HG02678 (cell line): ENCODE results near the gene ZNF664.

ENCODE experiments used
- ATAC-seq: cut with Tn5 transposase; IDR thresholded peaks from one replicate; pipeline ENCODE4 v1.9.1; 2021; ENCODE audit warnings: mild to moderate bottlenecking, moderate library complexity; ENCODE audit not compliant: unreplicated experiment

The ZNF664 gene

DNA sequence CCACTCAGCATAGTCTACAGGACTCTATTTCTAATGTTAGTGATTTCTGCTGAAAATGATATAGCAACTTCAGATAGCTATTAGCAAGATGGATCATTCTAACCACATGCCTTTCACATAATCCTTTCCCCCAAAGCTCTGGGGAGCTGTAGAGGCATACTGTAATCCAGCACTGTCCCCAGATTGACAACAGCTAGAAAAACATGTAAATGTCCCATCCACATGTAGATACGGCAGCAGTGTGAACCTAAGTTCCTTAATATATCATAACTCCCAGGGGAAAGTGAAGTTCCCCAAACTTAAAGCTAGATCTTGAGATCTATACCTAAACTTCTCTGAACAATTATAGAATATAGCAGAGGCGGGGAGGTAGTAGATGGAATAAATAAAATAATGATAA lies 14.0 kb downstream of the ZNF664 start:
- no peak for ATAC-seq

DNA sequence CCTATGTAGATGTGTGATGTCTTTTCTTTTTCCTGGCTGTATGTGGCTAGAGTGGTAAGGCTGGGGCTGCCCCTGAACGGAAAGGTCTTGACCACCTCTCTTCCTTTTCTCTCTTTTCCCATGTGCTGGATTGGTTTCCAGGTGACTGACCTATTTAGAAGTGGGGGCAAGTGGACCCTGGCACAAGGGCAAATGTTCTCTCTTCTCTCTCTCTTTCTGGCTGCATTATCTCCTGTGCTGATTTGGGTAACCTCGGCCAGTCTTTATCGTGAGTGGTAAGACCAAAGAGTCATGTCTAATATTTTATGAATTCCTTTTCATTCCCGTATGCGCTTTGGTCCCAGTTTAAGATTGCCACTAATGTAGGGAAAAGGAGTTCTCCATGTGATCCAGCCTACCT lies 16.2 kb downstream of the ZNF664 start:
- no peak for ATAC-seq

DNA sequence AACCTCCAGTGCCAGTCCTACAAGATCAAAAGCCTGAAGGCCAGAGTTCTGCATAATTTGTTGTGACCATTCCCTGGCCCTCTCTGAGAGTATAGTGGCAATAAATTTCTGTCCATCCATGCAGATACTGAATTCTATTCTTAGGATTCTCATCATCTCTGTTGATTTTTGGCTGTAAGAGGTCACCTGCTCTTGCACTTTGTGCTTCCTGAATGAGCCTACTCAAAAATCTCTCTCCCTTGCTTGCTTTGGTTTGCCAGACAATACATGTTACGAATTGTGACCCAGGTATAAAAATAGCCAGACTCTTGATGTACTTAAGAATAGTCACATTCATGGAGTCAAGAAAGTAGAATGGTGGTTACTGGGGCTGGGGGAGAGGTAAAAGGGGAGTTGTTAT lies 16.7 kb downstream of the ZNF664 start:
- no peak for ATAC-seq

DNA sequence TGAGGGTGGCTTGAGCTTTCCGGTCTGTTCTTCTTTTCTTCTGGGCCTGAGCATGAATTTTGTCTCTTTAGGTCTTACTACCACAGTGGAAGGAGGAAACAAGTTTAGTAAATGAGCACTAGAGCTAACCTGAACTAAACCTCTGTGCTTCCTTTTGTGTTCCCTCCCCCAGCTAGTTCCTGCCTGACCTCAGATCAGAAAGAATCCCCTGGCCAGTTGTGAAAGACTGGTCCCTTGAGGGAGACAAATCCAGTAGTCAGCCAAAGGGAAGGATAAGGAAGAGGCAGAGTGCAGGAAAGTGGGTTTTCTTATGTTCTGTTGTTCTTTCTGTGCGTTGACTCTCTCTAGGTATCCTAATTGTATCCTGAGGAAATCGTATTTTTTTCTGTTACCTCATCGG lies 17.5 kb downstream of the ZNF664 start:
- no peak for ATAC-seq

DNA sequence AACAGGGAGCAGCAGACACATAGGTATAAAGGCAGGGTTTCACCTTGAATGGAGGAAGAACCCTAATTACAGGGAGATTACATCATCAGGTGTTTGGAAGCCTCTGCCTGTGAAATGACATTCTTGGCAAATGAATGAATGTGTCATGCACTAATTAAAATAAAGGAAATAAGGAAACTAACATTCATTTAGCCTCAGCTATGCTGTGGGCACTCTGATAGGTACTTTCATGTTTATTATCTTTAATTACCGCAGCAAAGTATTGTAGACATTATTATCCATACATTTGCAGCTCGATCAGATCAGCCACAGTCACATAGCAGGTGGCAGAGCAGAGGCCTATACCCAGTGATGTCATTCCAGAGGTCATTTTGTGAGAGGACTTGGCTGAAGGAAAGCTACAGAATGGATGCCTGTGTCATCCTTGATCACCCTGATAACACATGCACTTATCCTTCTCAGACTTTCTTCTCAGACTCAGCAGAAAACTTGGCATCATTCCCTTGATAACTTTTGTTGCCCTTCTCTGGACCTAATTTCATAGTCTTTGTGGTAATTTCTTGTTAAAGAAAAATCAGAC lies 18.4 kb downstream of the ZNF664 start:
- ATAC-seq, result no peak

DNA sequence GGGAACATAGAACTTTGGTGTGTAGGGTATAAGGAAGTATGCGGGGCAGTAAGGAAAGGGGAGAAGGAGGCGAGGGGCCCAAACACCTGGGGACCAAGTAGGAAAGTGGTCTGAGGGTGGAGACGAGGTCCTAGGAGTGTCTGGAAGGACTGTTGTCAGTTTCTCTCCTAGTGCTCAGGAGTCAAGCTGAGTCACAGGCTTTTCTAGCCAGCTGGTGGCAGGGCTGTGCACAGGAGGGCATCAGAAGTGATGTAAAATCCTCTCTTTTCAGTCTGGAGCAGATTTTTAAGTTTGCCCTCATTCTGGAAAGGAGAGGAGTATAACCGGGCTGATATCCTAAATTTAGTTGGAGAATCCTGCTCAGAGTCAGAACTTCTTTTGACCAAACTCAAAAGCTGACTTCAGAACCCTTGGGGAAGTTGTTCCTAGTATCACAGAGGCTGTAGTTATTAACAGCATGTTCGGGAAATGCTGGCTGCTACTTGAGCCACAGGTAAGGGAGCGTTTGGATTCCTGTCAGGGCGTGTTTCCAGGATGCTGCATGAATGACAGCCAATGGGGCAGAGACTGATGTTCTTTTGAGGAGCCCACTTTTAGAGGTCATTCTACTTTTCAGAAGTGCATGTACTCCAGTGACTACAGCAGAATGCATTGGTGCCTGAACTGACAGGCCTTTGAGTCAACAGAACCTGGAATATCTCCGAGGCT lies 19.3 kb downstream of the ZNF664 start:
- ATAC-seq, result no peak

DNA sequence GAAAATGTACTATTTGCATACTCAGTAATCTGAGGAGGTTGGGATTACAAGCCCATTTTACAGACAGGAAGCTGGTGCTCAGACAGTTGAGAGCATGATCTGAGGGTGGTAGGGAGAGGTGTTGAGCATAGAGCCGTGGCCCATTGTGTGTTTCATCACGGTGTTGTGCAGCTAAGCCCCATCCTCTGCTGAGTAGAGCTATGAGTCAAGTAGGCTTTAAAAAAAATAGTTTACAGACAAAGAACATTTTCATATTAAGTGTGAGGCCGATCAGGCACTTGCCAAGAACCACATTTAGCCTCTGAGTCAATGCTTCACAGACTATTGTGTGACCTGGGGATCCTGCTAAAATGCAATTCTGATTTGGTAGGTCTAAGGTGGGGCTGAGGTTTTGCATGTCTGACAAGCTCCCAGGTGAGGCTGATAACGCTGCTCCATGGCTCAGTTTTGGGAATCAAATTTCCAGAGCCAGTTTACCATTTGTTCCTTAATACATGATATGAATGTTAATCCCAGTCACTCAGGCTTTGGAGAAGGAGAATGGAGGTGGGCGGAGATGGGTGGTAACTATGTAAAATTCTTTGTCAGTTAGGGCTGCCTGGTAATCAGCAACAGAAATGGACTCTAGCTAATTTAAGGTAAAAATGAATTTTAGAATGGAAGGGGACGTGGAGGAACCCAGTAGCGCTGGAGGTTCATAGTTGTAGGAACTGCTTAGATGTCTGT lies 22.2 kb downstream of the ZNF664 start:
- ATAC-seq, result no peak

DNA sequence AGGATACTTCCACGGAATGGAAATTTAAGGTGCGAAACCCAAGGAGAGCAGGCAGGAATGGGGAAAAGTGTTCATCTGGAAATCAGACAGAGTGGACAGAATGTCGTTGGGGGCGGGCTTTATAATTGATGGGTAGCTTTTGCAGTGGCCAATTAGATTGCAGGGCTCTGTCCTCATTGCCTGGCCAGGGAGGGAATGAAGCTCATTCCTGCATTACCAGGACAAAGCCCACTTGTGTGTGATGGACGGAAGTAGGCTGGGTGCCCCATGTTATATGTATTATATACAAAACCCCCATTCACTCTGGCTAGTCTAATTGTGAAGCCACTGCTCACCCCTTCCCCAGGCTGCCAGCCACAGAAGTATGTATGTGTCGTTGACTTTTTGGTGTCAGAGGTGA lies 23.6 kb downstream of the ZNF664 start:
- ATAC-seq, result no peak

DNA sequence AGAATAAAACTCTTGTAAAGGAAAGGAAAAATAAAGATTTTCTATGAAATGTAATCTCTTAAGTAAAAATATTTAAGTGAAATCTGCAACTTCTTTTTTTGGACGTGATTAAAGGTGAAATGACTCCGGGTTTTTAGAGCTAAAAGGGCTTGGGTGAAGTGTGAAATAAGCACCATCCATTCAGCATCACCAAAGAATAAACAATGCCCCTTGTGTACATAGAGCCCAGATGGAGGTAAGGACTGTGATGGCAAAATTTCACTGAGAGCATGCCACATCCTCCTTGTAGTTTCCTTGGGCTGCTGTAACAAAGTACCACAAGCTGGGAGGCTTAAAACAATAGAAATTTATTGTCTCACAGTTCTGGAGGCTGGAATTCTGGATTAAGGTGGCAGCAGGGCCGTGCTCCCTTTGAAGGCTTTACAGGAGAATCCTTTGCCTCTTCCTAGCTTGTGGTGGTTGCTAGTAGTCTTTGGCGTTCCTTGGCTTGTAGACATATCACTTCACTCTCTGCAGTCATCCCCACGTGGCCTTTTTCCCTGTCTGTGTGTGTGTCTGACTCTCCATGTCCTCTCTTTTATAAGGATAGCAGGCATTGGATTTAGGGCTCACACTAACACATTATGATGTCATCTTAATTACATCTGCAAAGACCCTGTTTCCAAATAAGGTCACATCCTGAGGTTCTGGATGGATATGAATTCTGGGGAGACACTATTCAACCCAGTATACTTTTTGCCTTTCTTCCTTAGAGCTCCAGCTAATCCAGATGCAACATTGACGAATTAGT lies 24.2 kb downstream of the ZNF664 start:
- ATAC-seq, result no peak

DNA sequence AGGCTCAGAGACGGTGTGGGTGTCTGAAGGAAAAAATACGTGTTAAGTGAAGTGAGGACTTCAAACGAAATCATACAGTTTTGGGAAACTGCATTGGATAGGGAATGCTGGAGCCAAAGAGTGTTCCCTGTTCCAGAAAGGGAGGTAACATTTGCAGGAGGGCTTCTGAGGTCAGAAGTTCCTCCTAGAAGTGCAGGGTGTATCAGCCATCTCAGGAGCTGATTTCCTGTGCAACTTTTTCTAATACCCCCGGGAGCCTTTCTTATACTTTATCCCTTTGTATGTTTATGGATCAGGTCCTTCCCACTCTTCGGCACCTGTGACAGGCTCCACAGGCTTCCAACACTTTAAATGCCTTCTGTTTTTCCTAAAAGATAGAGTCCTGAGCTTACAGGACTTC lies 24.9 kb downstream of the ZNF664 start:
- no peak for ATAC-seq

DNA sequence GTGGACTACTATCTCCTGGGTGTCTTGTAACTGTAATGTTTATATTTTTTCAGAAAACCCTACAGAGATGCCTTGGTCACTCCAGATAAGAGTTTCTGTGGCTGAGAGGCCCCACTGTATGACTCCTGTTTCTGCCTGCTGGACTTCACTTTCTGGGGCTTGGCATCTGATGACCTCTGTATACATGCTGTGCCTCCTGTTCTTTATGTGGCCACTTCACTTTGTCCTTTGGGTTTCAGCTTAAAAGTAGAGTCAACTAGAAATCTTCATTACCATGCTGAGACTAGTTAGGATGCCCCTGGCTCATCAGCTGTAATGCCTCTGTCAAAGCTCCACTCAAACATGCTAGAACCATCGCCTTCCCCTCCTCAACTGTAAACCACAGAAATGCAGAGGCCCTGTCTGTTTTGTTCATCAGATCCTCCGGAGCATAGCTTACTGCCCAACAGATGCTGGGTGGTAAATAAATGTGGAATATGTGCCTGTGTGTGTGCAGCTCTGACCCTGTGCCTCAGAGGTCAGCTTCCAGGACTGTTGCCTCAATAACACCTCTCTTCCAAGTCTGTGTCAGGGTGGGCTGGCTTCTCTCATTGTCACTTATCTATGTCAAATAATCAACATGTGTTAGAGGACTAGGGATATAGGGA lies 25.5 kb downstream of the ZNF664 start:
- no peak for ATAC-seq

DNA sequence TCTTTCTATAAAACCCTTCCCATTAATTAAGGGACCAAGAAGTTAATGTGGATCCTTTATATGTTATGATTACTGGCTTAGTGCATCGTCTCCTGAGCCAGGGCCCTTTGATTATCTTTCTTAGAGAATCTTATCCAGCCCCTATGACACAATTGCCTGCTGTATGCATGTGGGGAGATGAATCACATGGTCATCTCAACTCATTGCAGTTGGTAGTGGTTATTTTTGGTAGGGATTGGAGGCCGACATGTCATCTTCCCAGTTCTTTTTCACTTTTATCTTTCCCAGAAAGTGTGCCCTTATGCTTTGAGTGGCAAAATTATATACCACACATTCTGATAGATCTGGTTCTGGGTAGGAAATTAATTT lies 26.0 kb downstream of the ZNF664 start:
- no peak for ATAC-seq

DNA sequence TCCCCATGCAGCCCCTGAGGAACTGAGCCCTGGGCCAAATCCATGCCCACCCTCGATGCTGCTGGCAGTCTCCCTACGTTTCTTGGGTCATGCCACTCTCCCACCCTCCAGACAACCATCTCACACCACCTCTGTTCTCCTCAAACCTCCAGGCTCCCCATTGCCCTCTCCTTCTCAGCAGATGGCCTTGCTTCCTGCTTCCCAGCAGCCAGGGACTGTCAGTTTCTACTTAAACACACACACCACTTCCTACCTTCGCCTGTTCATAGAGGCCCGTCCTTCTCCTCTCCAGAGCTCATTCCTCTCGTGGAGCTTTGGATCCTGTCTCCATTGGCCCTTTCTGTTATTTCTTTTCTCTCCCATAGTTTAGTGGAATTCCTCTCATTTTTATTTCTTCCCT lies 27.1 kb downstream of the ZNF664 start:
- no peak for ATAC-seq

DNA sequence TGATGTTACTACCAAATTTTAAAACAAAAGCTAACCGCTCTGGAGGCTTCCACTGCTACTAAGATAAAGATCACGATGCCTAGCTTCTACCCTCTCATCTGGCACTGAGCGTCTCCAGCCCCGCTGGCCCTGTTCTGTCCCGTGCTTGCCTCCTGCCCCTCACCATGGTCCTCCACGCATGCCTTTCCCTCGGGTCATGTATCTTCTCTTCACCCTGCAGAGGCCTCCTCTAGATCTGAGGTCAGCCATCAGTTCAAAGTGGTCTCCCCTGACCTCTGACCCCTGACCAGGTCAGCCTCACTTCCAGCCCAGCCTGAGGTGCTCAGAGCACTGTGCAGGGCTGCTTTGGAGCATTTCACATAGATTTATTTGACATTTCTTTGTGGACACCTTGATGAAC lies 28.3 kb downstream of the ZNF664 start:
- no peak for ATAC-seq

DNA sequence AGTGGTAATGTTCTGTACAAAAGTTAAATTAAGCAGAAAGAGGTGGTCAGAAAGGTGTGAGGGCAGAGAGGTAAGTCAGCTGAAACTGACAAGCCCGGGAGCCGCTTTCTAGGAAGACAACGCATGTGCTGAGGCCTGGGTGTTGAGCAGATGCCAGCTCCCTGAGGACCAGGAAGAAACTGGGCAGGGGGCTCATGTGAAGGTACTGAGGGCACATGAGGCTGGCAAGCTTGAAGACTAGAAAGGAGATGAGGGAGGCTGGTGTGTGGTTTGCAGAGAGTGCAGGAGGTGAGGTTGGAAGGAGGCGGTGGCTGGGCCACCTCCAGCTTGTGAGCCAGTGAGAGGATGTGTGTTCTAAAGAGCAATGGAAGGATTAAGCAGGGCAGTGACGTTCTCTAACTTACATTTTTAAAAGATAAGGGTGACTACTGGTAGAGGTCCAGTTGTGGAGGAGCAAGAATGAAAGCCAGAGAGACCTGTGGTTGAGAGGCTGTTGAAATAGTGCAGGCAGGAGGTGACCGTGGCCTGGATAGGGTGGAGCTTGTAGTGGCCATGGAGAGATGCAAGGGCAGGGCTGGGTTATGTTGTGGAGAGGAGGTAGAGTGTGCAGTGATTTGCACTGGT lies 29.1 kb downstream of the ZNF664 start:
- ATAC-seq, result no peak

DNA sequence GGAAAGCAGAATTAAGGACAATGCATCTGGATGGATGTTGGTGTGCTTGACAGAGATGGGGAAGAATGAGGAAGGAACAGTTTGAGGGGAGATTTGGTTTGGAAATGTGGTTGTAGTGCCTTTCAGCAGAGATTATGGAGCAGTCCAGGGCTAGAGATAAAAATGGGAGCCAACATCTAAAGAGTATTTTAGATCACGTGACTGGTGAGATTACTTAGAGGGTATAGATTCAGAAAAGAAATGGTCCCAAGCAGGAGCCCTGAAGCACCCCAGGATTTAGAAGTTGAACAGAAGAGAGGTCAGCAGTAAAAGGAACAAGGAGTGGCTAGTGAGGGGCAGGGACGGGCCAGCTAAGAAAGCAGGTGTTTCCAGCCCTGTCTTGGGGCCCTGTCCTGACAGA lies 29.6 kb downstream of the ZNF664 start:
- ATAC-seq, result no peak

DNA sequence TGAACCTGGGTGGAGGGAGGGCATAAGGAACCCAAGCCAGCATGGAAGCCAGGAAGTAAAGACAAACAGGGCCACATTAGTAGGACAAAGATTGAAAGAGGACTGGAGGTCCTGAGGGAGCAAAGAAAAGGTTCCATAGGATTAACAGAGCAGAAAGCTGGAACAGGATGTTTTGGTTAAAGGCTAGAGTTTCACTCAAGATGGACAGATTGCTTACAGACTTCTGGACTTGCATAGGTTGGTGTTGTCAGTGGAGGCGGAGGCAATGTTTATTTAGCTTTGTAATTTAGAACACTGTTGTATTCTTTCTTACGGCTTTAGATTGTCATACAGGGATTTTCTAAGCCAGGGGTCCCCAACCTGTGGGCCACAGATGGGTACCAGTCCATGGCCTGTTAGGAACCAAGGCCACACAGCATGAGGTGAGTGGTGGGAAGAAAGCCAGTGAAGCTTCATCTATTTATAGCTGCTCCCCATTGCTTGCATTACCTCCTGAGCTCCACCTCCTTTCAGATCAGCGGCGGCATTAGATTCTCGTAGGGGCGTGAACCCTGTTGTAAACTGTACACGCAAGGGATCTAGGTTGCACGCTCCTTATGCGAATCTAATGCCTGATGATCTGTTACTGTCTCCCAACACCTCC lies 31.3 kb downstream of the ZNF664 start:
- no peak for ATAC-seq

DNA sequence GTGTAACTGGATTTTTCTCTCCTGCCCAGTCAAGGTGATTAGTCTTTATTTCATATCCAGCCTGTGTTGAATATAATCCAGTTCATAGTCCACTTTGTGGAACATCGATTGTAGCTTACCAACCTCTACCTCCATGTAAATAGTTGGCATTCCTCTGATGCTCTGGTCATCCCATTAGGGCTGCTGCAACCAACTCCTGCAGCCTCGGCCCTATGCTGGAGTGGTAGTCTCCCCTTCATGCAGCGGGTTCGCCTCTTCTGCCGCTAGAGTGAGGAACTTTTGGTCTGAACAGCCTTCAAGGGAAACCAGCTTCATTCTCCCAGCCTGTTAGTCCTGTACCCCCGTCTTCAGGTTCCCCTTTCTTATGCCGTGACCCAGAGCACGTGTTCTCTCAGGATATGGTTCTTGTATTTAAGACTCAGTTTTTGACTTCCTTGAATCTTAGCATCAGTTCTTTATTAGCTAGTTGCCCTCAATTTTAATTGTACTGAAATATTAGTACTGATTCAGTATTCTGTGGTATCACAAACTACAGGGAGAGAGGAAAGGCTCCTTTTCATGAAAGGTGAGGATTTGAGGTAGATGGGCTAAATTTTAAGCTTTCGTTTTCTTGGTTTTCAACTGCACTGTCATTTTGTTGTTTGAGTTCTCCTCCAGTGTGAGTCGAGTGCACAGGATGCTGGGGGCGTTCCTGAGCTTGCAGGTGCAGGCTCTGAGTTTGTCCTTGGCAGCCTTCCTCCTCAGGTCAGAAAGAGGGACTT lies 33.2 kb downstream of the ZNF664 start:
- peak; percentile 68 for ATAC-seq
